Astrocyte (in vitro differentiated cells and primary cell): ENCODE measurements around the gene TEX48. TPM values are rescaled to one million over a fixed set of nuclear protein-coding genes. Genes with fewer than 3 reads are reported as not detected.

ENCODE experiments used
- DNase-seq: peaks from one replicate; pipeline ENCODE4 v3.0.0-alpha.2; 2010; ENCODE audit warnings: low read depth
- FAIRE-seq: peaks from 2 replicates; lab custom pipeline; 2011; peaks lifted over from hg19 to GRCh38; lab: Jason Lieb, UNC
- H2AFZ ChIP-seq: 2 replicates; pipeline ENCODE4 v1.6.0; 2012; ENCODE audit warnings: low read depth, low read length, inconsistent platforms
- H3K27ac ChIP-seq: 2 replicates; pipeline ENCODE4 v1.5.1; 2011; ENCODE audit warnings: low read depth, low read length, inconsistent platforms
- H3K27me3 ChIP-seq: 2 replicates; pipeline ENCODE4 v1.6.0; 2011; ENCODE audit warnings: low read length, inconsistent platforms; ENCODE audit not compliant: insufficient read depth
- H3K36me3 ChIP-seq: 2 replicates; pipeline ENCODE4 v1.5.1; 2011; ENCODE audit warnings: low read length, inconsistent platforms; ENCODE audit not compliant: insufficient read depth
- H3K4me1 ChIP-seq: 2 replicates; pipeline ENCODE4 v1.5.1; 2011; ENCODE audit warnings: low read length, inconsistent platforms; ENCODE audit not compliant: insufficient read depth
- H3K4me2 ChIP-seq: 2 replicates; pipeline ENCODE4 v1.6.0; 2012; ENCODE audit warnings: low read length, inconsistent platforms
- H3K4me3 ChIP-seq: 2 replicates; pipeline ENCODE4 v1.5.1; 2011; ENCODE audit warnings: low read depth, mild to moderate bottlenecking, low read length, inconsistent platforms; ENCODE audit not compliant: insufficient read depth
- H3K79me2 ChIP-seq: 2 replicates; pipeline ENCODE4 v1.6.0; 2012; ENCODE audit warnings: mild to moderate bottlenecking, low read length, inconsistent platforms; ENCODE audit not compliant: insufficient read depth
- H3K9ac ChIP-seq: 2 replicates; pipeline ENCODE4 v1.6.0; 2012; ENCODE audit warnings: mild to moderate bottlenecking, low read length, inconsistent platforms
- H3K9me3 ChIP-seq: 2 replicates; pipeline ENCODE4 v1.5.1; 2012; ENCODE audit warnings: low read depth, mild to moderate bottlenecking, low read length, inconsistent platforms; ENCODE audit not compliant: insufficient read depth
- H4K20me1 ChIP-seq: 2 replicates; pipeline ENCODE4 v1.6.0; 2012; ENCODE audit warnings: low read length, inconsistent platforms; ENCODE audit not compliant: insufficient read depth
- H3K27ac Mint-ChIP-seq: one replicate; pipeline ENCODE4 v1.8.0; 2021; ENCODE audit warnings: mild to moderate bottlenecking, mixed read lengths; ENCODE audit not compliant: unreplicated experiment
- H3K27me3 Mint-ChIP-seq: one replicate; pipeline ENCODE4 v1.8.0; 2021; ENCODE audit warnings: low read depth, mixed read lengths; ENCODE audit not compliant: unreplicated experiment
- H3K36me3 Mint-ChIP-seq: one replicate; pipeline ENCODE4 v1.8.0; 2021; ENCODE audit warnings: low read depth, mixed read lengths; ENCODE audit not compliant: unreplicated experiment
- H3K4me1 Mint-ChIP-seq: one replicate; pipeline ENCODE4 v1.8.0; 2021; ENCODE audit warnings: low read depth, mixed read lengths; ENCODE audit not compliant: unreplicated experiment
- H3K4me3 Mint-ChIP-seq: one replicate; pipeline ENCODE4 v1.8.0; 2021; ENCODE audit warnings: mild to moderate bottlenecking, moderate library complexity, mixed read lengths; ENCODE audit not compliant: unreplicated experiment
- H3K9me3 Mint-ChIP-seq: one replicate; pipeline ENCODE4 v1.8.0; 2021; ENCODE audit warnings: mild to moderate bottlenecking, mixed read lengths; ENCODE audit not compliant: unreplicated experiment
- CTCF ChIP-seq: IDR thresholded peaks from 2 replicates; pipeline ENCODE4 v1.5.1; 2011; ENCODE audit warnings: low read depth, mild to moderate bottlenecking, inconsistent platforms, low read length, moderate library complexity; ENCODE audit not compliant: insufficient read depth
- EZH2 ChIP-seq: IDR thresholded peaks from 2 replicates; pipeline ENCODE4 v1.6.1; 2012; ENCODE audit warnings: mild to moderate bottlenecking, low read length, inconsistent platforms; ENCODE audit not compliant: insufficient read depth
- total RNA-seq: library from RNA; stranded (reverse); gene quantifications from 2 replicates; pipeline ENCODE4 v1.2.1, GENCODE V29; 2021

Gene TEX48
- total RNA-seq, 1 donor from 2014 or later = not detected

- Mint-ChIP-seq H3K27ac (no peak overlapping the region), H3K4me3 (no peak overlapping the region), H3K9me3 (peaks cover 11% of the 10 kb centered on the region), H3K27me3 (peaks cover 36% of the 10 kb centered on the region), H3K36me3 (peaks cover 2% of the 10 kb centered on the region), H3K4me1 (no peaks in the 10 kb centered on the region)
- no peak for FAIRE-seq
- H3K27me3 ChIP-seq = peaks cover 7% of the 10 kb centered on the region
- no peaks in the 10 kb centered on the region for H4K20me1 ChIP-seq
- no peaks in the 10 kb centered on the region for H3K9me3 ChIP-seq
- no peak overlapping the region for H2AFZ ChIP-seq
- no peak overlapping the region for H3K4me3 ChIP-seq
- H3K4me1 ChIP-seq = peaks cover 16% of the 10 kb centered on the region
- H3K79me2 ChIP-seq = no peaks in the 10 kb centered on the region
- H3K27ac ChIP-seq = no peak overlapping the region
- TF ChIP-seq EZH2 = no peak
- no peak for TF ChIP-seq CTCF
- no peak overlapping the region for H3K9ac ChIP-seq
- peak; percentile 45 for DNase-seq
- no peak overlapping the region for H3K4me2 ChIP-seq
- no peaks in the 10 kb centered on the region for H3K36me3 ChIP-seq
These were observed 36.8 kb upstream of the TEX48 start for GRCh38 chr9:114718801-114719221.

- Histone ChIP-seq H3K27me3 (peaks cover 7% of the 10 kb centered on the region), H3K79me2 (no peaks in the 10 kb centered on the region), H3K9ac (no peak overlapping the region), H3K27ac (no peak overlapping the region), H3K9me3 (no peaks in the 10 kb centered on the region), H2AFZ (no peak overlapping the region), H3K4me1 (peaks cover 9% of the 10 kb centered on the region), H3K36me3 (no peaks in the 10 kb centered on the region), H3K4me2 (no peak overlapping the region), H3K4me3 (no peak overlapping the region), H4K20me1 (no peaks in the 10 kb centered on the region)
- FAIRE-seq (no peak), DNase-seq (no peak)
- no peak for TF ChIP-seq CTCF
- no peak for TF ChIP-seq EZH2
- no peak overlapping the region for H3K27ac Mint-ChIP-seq
- peaks cover 2% of the 10 kb centered on the region for H3K36me3 Mint-ChIP-seq
- peaks cover 11% of the 10 kb centered on the region for H3K9me3 Mint-ChIP-seq
- H3K4me3 Mint-ChIP-seq = no peak overlapping the region
- H3K4me1 Mint-ChIP-seq = no peaks in the 10 kb centered on the region
- H3K27me3 Mint-ChIP-seq = peaks cover 32% of the 10 kb centered on the region
These were observed 36.0 kb upstream of the TEX48 start for GRCh38 chr9:114717908-114718486.

GRCh38 chr9:114709636-114710035 lies 27.6 kb upstream of the TEX48 start:
- H3K36me3 Mint-ChIP-seq = no peaks in the 10 kb centered on the region
- DNase-seq (no peak), FAIRE-seq (no peak)
- Histone ChIP-seq H4K20me1 (no peaks in the 10 kb centered on the region), H3K4me1 (no peaks in the 10 kb centered on the region), H3K27me3 (peaks cover 2% of the 10 kb centered on the region), H3K4me3 (no peak overlapping the region), H3K79me2 (no peaks in the 10 kb centered on the region), H3K27ac (no peak overlapping the region), H2AFZ (no peak overlapping the region), H3K36me3 (no peaks in the 10 kb centered on the region), H3K9ac (no peak overlapping the region), H3K4me2 (no peak overlapping the region), H3K9me3 (no peaks in the 10 kb centered on the region)
- H3K9me3 Mint-ChIP-seq = no peaks in the 10 kb centered on the region
- no peak overlapping the region for H3K4me3 Mint-ChIP-seq
- no peak overlapping the region for H3K27ac Mint-ChIP-seq
- TF ChIP-seq EZH2 = no peak
- no peak for TF ChIP-seq CTCF
- H3K4me1 Mint-ChIP-seq = no peaks in the 10 kb centered on the region
- H3K27me3 Mint-ChIP-seq = peaks cover 36% of the 10 kb centered on the region
